ENCODE results near the gene RSPO4.

RSPO4 gene

GRCh38 chr20:1002682-1003561 lies 811 bp upstream of the RSPO4 start:
- TF ChIP-seq EP300 (IDR thresholded peaks at IDR 0.05; ENCODE audit: borderline replicate concordance), result no peak
- no peak for TF ChIP-seq CREB1 (IDR thresholded peaks at IDR 0.05; ENCODE audit: low read depth)
- no peak for TF ChIP-seq MAX (IDR thresholded peaks at IDR 0.05)
- no peak for TF ChIP-seq TEAD4 (IDR thresholded peaks at IDR 0.05)
- no peak for TF ChIP-seq NFIC (IDR thresholded peaks at IDR 0.05)
- TF ChIP-seq ZBTB7A (IDR thresholded peaks at IDR 0.05; ENCODE audit: low read depth), result no peak
- TF ChIP-seq FOXM1 (IDR thresholded peaks at IDR 0.05; ENCODE audit: borderline replicate concordance, low read depth), result no peak

GRCh38 chr20:1001116-1001515 lies 995 bp downstream of the RSPO4 start:
- TF ChIP-seq TAF1 (IDR thresholded peaks at IDR 0.05; ENCODE audit: low read depth) (no peak), TCF12 (IDR thresholded peaks at IDR 0.05; ENCODE audit: low read depth) (no peak), TEAD4 (IDR thresholded peaks at IDR 0.05) (no peak), EGR1 (IDR thresholded peaks at IDR 0.05) (no peak), REST (IDR thresholded peaks at IDR 0.05; ENCODE audit: low read depth) (no peak), NFIC (IDR thresholded peaks at IDR 0.05) (no peak), YY1 (IDR thresholded peaks at IDR 0.05; ENCODE audit: low read depth) (no peak), USF1 (IDR thresholded peaks at IDR 0.05) (no peak), EP300 (IDR thresholded peaks at IDR 0.05; ENCODE audit: borderline replicate concordance) (no peak), ZBTB7A (IDR thresholded peaks at IDR 0.05; ENCODE audit: low read depth) (no peak), CREB1 (IDR thresholded peaks at IDR 0.05; ENCODE audit: low read depth) (no peak), MAX (IDR thresholded peaks at IDR 0.05) (no peak)

GRCh38 chr20:998231-998830 lies 3.8 kb downstream of the RSPO4 start:
- TF ChIP-seq EGR1 (IDR thresholded peaks at IDR 0.05) (no peak), RAD21 (IDR thresholded peaks at IDR 0.05; ENCODE audit: low read depth) (no peak), TAF1 (IDR thresholded peaks at IDR 0.05; ENCODE audit: low read depth) (no peak), MAX (IDR thresholded peaks at IDR 0.05) (no peak), FOXM1 (IDR thresholded peaks at IDR 0.05; ENCODE audit: borderline replicate concordance, low read depth) (no peak), CEBPB (IDR thresholded peaks at IDR 0.05) (no peak), ZBTB7A (IDR thresholded peaks at IDR 0.05; ENCODE audit: low read depth) (no peak), REST (IDR thresholded peaks at IDR 0.05; ENCODE audit: low read depth) (no peak), USF1 (IDR thresholded peaks at IDR 0.05) (no peak), CREB1 (IDR thresholded peaks at IDR 0.05; ENCODE audit: low read depth) (no peak), YY1 (IDR thresholded peaks at IDR 0.05; ENCODE audit: low read depth) (no peak)

- TF ChIP-seq ZBTB7A (IDR thresholded peaks at IDR 0.05; ENCODE audit: low read depth), result no peak
- TF ChIP-seq TAF1 (IDR thresholded peaks at IDR 0.05; ENCODE audit: low read depth), result no peak
- no peak for TF ChIP-seq TEAD4 (IDR thresholded peaks at IDR 0.05)
- TF ChIP-seq CREB1 (IDR thresholded peaks at IDR 0.05; ENCODE audit: low read depth), result no peak
- TF ChIP-seq EP300 (IDR thresholded peaks at IDR 0.05; ENCODE audit: borderline replicate concordance), result no peak
- no peak for TF ChIP-seq RAD21 (IDR thresholded peaks at IDR 0.05; ENCODE audit: low read depth)
- no peak for TF ChIP-seq YY1 (IDR thresholded peaks at IDR 0.05; ENCODE audit: low read depth)
- TF ChIP-seq EGR1 (IDR thresholded peaks at IDR 0.05), result no peak
Observed at GRCh38 chr20:997486-997885, 4.6 kb downstream of the RSPO4 start.

- TF ChIP-seq EGR1 (IDR thresholded peaks at IDR 0.05) (no peak), REST (IDR thresholded peaks at IDR 0.05; ENCODE audit: low read depth) (no peak), NFIC (IDR thresholded peaks at IDR 0.05) (no peak), TCF12 (IDR thresholded peaks at IDR 0.05; ENCODE audit: low read depth) (no peak), YY1 (IDR thresholded peaks at IDR 0.05; ENCODE audit: low read depth) (no peak), ZBTB7A (IDR thresholded peaks at IDR 0.05; ENCODE audit: low read depth) (no peak), MAX (IDR thresholded peaks at IDR 0.05) (no peak), CREB1 (IDR thresholded peaks at IDR 0.05; ENCODE audit: low read depth) (no peak), CEBPB (IDR thresholded peaks at IDR 0.05) (no peak), TEAD4 (IDR thresholded peaks at IDR 0.05) (no peak), TAF1 (IDR thresholded peaks at IDR 0.05; ENCODE audit: low read depth) (no peak), RAD21 (IDR thresholded peaks at IDR 0.05; ENCODE audit: low read depth) (no peak), FOXM1 (IDR thresholded peaks at IDR 0.05; ENCODE audit: borderline replicate concordance, low read depth) (no peak)
Observed at GRCh38 chr20:997016-997415, 5.1 kb downstream of the RSPO4 start.

Measured in Ishikawa (cell line).